HG02588 (cell line): ENCODE measurements around the gene RALGPS2.
"Not testable (repeated sequence)": the region's sequence is repeated elsewhere in the genome, so short reads cannot be mapped to it uniquely, and the experiment has no call there.

ENCODE experiments used
- ATAC-seq: cut with Tn5 transposase; IDR thresholded peaks from one replicate; pipeline ENCODE4 v1.9.1; 2021; ENCODE audit warnings: mild to moderate bottlenecking, moderate library complexity; ENCODE audit not compliant: unreplicated experiment

RALGPS2 gene

GRCh38 chr1:178774263-178774662, 49.2 kb downstream of the RALGPS2 start:
- no peak for ATAC-seq

GRCh38 chr1:178776553-178776952, 51.5 kb downstream of the RALGPS2 start:
- no peak for ATAC-seq

- ATAC-seq, result no peak
These were observed 56.7 kb downstream of the RALGPS2 start for GRCh38 chr1:178781533-178782330.

GRCh38 chr1:178784131-178784536, 59.1 kb downstream of the RALGPS2 start:
- no peak for ATAC-seq

- no peak for ATAC-seq
These were observed 67.3 kb downstream of the RALGPS2 start for GRCh38 chr1:178792394-178792793.

GRCh38 chr1:178796013-178796412, 71.0 kb downstream of the RALGPS2 start:
- ATAC-seq, result no peak

- no peak for ATAC-seq
These were observed 72.5 kb downstream of the RALGPS2 start for GRCh38 chr1:178797590-178797989.

- ATAC-seq, result no peak
These were observed 73.3 kb downstream of the RALGPS2 start for GRCh38 chr1:178798232-178798861.

GRCh38 chr1:178802873-178803272, 77.8 kb downstream of the RALGPS2 start:
- no peak for ATAC-seq

GRCh38 chr1:178806665-178807300, 81.7 kb downstream of the RALGPS2 start:
- no peak for ATAC-seq

- no peak for ATAC-seq
These were observed 83.5 kb downstream of the RALGPS2 start for GRCh38 chr1:178808529-178808928.

GRCh38 chr1:178810585-178810984, 85.5 kb downstream of the RALGPS2 start:
- no peak for ATAC-seq

GRCh38 chr1:178818416-178818815, 93.4 kb downstream of the RALGPS2 start:
- ATAC-seq, result no peak

GRCh38 chr1:178819123-178819522, 94.1 kb downstream of the RALGPS2 start:
- no peak for ATAC-seq

GRCh38 chr1:178821134-178821866, 96.3 kb downstream of the RALGPS2 start:
- ATAC-seq, result no peak

- ATAC-seq, result no peak
These were observed 100.1 kb downstream of the RALGPS2 start for GRCh38 chr1:178825167-178825566.

- no peak for ATAC-seq
These were observed 119.4 kb downstream of the RALGPS2 start for GRCh38 chr1:178844436-178844835.

GRCh38 chr1:178846306-178846705, 121.3 kb downstream of the RALGPS2 start:
- ATAC-seq, result no peak

GRCh38 chr1:178847396-178847849, 122.4 kb downstream of the RALGPS2 start:
- no peak for ATAC-seq

- ATAC-seq, result not testable (repeated sequence)
These were observed 122.9 kb downstream of the RALGPS2 start for GRCh38 chr1:178847919-178848318.

GRCh38 chr1:178849918-178850317, 124.9 kb downstream of the RALGPS2 start:
- ATAC-seq, result no peak
